ENCODE measurements around the gene FECH.

- no peak for TF ChIP-seq ELF4 (IDR thresholded peaks at IDR 0.05)
- no peak for TF ChIP-seq SUZ12 (IDR thresholded peaks at IDR 0.05)
- no peak for TF ChIP-seq SP1 (IDR thresholded peaks at IDR 0.05)
- no peak for TF ChIP-seq HDGF (IDR thresholded peaks at IDR 0.05; ENCODE audit: borderline replicate concordance)
- TF ChIP-seq FOXM1 (IDR thresholded peaks at IDR 0.05; ENCODE audit: borderline replicate concordance), result no peak
These were observed 8.8 kb upstream of the FECH start for GRCh38 chr18:57595347-57595746.
